ENCODE data around the gene YTHDF1.

YTHDF1 gene

DNA sequence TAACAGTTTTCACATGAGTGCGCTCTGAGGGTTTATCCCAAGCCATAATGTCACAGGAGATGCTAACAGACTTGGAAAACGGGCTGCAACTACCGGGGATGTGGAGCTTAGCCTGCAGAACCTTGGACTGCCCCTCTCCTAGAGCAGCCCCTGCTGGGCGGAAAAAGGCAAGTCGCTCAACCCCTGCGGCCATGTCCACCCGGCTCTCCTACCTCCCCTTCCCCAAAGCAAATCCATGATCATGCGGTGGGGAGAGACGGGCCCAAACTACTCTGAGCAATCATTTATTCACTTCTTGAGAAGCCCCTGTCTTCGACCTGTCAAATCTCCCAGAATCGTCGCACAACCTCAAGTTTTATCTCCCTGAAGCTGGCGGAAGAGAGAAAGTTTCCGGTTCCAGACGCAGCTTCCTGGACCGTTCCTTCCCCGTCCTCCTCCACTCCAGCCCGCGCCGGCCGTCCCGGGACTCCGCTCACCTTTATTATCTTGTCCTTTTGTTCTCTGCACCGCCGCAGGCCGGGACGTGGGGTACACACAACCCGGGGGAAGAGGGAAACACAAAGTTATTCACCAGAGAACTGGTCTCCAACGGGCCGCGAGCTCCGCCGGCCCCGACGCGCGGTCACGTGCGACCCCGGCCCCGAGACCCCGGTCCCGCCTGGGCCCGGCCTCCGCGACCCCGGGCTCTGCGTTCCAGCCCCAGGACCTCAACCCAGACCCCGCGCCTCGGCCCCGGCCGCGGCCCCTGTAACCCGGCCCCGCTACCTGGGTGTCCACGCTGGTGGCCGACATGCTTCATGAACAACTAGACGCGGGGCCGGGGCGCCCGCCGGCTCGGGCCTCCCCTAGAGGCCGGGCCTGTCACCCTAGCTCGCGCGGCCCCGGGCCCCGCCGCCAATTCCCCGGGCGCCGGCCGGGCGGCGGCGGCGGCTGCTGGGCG lies 560 bp downstream of the YTHDF1 start:
- H3K36me3 ChIP-seq (ENCODE audit: low read depth), result peaks cover 49% of the 10 kb centered on the region
- peak; percentile 85 for DNase-seq (ENCODE audit: low spot score)
- peak overlapping the region; percentile 63 for H3K27ac ChIP-seq (ENCODE audit: poor library complexity, severe bottlenecking)

DNA sequence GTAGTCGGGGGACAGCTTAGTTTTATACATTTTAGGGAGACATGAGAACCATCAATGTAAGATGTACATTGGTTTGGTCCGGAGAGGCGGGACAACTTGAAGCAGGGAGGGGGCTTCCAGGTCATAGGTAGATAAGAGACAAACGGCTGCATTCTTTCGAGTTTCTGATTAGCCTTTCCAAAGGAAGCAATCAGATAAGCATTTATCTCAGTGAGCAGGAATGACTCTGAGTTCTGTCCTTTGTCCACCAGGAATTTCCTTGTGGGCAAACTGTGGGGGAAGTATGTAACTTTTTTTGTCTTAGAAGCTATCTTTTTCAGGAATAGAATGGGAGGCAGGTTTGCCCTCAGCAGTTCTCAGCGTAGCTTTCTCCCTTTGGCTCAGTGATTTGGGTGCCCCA lies 1.4 kb downstream of the YTHDF1 start:
- Histone ChIP-seq H3K27ac (ENCODE audit: poor library complexity, severe bottlenecking) (peak overlapping the region; percentile 63), H3K4me1 (ENCODE audit: insufficient read depth, poor library complexity, severe bottlenecking) (peaks cover 52% of the 10 kb centered on the region), H3K9me3 (ENCODE audit: severe bottlenecking) (no peaks in the 10 kb centered on the region), H3K36me3 (ENCODE audit: low read depth) (peaks cover 57% of the 10 kb centered on the region), H3K27me3 (ENCODE audit: insufficient read depth, poor library complexity, severe bottlenecking) (no peaks in the 10 kb centered on the region), H3K4me3 (ENCODE audit: severe bottlenecking) (peak overlapping the region; percentile 94)
- ATAC-seq (ENCODE audit: low read depth), result no peak
- no peak for DNase-seq (ENCODE audit: low spot score)
- TF ChIP-seq, protein P1, sequence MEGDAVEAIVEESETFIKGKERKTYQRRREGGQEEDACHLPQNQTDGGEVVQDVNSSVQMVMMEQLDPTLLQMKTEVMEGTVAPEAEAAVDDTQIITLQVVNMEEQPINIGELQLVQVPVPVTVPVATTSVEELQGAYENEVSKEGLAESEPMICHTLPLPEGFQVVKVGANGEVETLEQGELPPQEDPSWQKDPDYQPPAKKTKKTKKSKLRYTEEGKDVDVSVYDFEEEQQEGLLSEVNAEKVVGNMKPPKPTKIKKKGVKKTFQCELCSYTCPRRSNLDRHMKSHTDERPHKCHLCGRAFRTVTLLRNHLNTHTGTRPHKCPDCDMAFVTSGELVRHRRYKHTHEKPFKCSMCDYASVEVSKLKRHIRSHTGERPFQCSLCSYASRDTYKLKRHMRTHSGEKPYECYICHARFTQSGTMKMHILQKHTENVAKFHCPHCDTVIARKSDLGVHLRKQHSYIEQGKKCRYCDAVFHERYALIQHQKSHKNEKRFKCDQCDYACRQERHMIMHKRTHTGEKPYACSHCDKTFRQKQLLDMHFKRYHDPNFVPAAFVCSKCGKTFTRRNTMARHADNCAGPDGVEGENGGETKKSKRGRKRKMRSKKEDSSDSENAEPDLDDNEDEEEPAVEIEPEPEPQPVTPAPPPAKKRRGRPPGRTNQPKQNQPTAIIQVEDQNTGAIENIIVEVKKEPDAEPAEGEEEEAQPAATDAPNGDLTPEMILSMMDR (IDR thresholded peaks at IDR 0.05; ENCODE audit: poor library complexity, severe bottlenecking), result no peak

More for the DNA sequence above, 560 bp downstream of the YTHDF1 start:
- peak; percentile 48 for ATAC-seq (ENCODE audit: low read depth)
- TF ChIP-seq, protein P1 (IDR thresholded peaks at IDR 0.05; ENCODE audit: poor library complexity, severe bottlenecking), result peak; percentile 95
- H3K9me3 ChIP-seq (ENCODE audit: severe bottlenecking), result no peaks in the 10 kb centered on the region
- H3K27me3 ChIP-seq (ENCODE audit: insufficient read depth, poor library complexity, severe bottlenecking), result no peaks in the 10 kb centered on the region
- peaks cover 44% of the 10 kb centered on the region for H3K4me1 ChIP-seq (ENCODE audit: insufficient read depth, poor library complexity, severe bottlenecking)
- H3K4me3 ChIP-seq (ENCODE audit: severe bottlenecking), result peak overlapping the region; percentile 94

DNA sequence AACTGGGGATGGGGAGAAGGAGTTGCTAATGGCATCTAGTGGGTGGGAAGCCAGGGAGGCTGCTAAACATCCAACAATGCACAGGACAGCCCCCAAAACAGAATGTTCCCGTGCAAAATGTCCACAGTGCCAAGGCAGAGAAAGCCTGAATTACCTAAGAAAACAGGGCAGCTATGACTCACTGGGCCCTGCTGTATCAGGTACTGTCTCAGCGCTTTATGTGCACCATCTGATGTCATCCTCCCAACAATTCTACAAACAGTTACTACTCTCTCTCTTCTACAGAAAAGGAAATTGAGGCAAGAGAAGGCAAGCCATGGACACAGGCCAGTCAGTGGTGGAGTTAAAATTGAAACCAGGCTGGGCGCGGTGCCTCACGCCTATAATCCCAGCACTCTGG lies 3.1 kb downstream of the YTHDF1 start:
- H3K36me3 ChIP-seq (ENCODE audit: low read depth), result peaks cover 75% of the 10 kb centered on the region
- peaks cover 52% of the 10 kb centered on the region for H3K4me1 ChIP-seq (ENCODE audit: insufficient read depth, poor library complexity, severe bottlenecking)

DNA sequence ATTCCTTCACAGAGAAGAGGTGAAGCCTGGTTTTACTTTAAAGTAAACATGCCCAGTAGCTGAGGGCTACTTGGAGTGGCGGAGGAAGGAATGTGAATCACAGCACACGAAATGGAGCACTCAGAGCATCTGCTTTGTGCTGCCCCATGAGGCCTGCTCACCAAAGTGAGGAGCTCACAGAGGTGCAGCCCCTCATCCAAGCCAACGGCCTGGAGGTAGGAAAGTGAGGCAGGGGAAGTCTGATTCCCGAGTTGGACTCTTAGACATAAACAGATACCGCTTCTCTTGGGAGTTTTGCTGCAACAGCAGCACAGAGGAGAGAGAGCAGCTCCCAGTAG lies 3.6 kb downstream of the YTHDF1 start:
- no peaks in the 10 kb centered on the region for H3K27me3 ChIP-seq (ENCODE audit: insufficient read depth, poor library complexity, severe bottlenecking)
- no peak for ATAC-seq (ENCODE audit: low read depth)
- peaks cover 55% of the 10 kb centered on the region for H3K4me1 ChIP-seq (ENCODE audit: insufficient read depth, poor library complexity, severe bottlenecking)
- peak; percentile 66 for DNase-seq (ENCODE audit: low spot score)
- H3K9me3 ChIP-seq (ENCODE audit: severe bottlenecking), result no peaks in the 10 kb centered on the region
- H3K27ac ChIP-seq (ENCODE audit: poor library complexity, severe bottlenecking), result peak overlapping the region; percentile 1
- TF ChIP-seq, protein P1 (IDR thresholded peaks at IDR 0.05; ENCODE audit: poor library complexity, severe bottlenecking), result no peak
- peaks cover 79% of the 10 kb centered on the region for H3K36me3 ChIP-seq (ENCODE audit: low read depth)
- H3K4me3 ChIP-seq (ENCODE audit: severe bottlenecking), result no peak overlapping the region

More for the DNA sequence above, 3.1 kb downstream of the YTHDF1 start:
- peak; percentile 26; the same call in 2 of the 3 replicates for ATAC-seq (ENCODE audit: low read depth)
- no peaks in the 10 kb centered on the region for H3K9me3 ChIP-seq (ENCODE audit: severe bottlenecking)
- peak overlapping the region; percentile 1 for H3K27ac ChIP-seq (ENCODE audit: poor library complexity, severe bottlenecking)
- DNase-seq (ENCODE audit: low spot score), result peak; percentile 64
- H3K27me3 ChIP-seq (ENCODE audit: insufficient read depth, poor library complexity, severe bottlenecking), result no peaks in the 10 kb centered on the region
- no peak overlapping the region for H3K4me3 ChIP-seq (ENCODE audit: severe bottlenecking)
- TF ChIP-seq, protein P1 (IDR thresholded peaks at IDR 0.05; ENCODE audit: poor library complexity, severe bottlenecking), result no peak

All from RWPE2 (cell line).